Measurements from ENCODE around the gene GNG4. TPM values are rescaled to one million over a fixed set of nuclear protein-coding genes. Genes with fewer than 3 reads are reported as not detected.
"Not testable (repeated sequence)": the region's sequence is repeated elsewhere in the genome, so short reads cannot be mapped to it uniquely, and the experiment has no call there.

The GNG4 gene
- total and polyA plus RNA-seq, 8 donors: 1.1 to 3.2 (median 2.0) TPM; not detected in 2

GRCh38 chr1:235556807-235557206 is 92.8 kb downstream of the GNG4 start:
- H3K27me3 ChIP-seq: no peaks in the 10 kb centered on the region
- no peak for ATAC-seq
- H3K4me1 ChIP-seq: no peaks in the 10 kb centered on the region
- no peaks in the 10 kb centered on the region for H3K36me3 ChIP-seq
- no peak overlapping the region for H3K27ac ChIP-seq
- H3K9me3 ChIP-seq: no peaks in the 10 kb centered on the region
- no peak for DNase-seq
- intact Hi-C loops (cut with DNase I): no loop called here
- H3K4me3 ChIP-seq: no peak overlapping the region
- TF ChIP-seq CTCF (IDR thresholded peaks at IDR 0.05): no peak

GRCh38 chr1:235553112-235553551 is 96.5 kb downstream of the GNG4 start:
- no peak for ATAC-seq
- Histone ChIP-seq H3K27me3 (no peaks in the 10 kb centered on the region), H3K27ac (no peak overlapping the region), H3K9me3 (no peaks in the 10 kb centered on the region), H3K36me3 (no peaks in the 10 kb centered on the region), H3K4me3 (no peak overlapping the region), H3K4me1 (no peaks in the 10 kb centered on the region)
- no peak for DNase-seq
- intact Hi-C loops (cut with DNase I): no loop called here
- TF ChIP-seq CTCF (IDR thresholded peaks at IDR 0.05): no peak

GRCh38 chr1:235552146-235552716 is 97.4 kb downstream of the GNG4 start:
- no peak overlapping the region for H3K4me3 ChIP-seq
- intact Hi-C loops (cut with DNase I): no loop called here
- no peak for ATAC-seq

GRCh38 chr1:235549351-235550139 is 100.0 kb downstream of the GNG4 start:
- H3K36me3 ChIP-seq: no peaks in the 10 kb centered on the region
- H3K4me1 ChIP-seq: no peaks in the 10 kb centered on the region
- TF ChIP-seq CTCF (IDR thresholded peaks at IDR 0.05): no peak
- no peak overlapping the region for H3K4me3 ChIP-seq
- ATAC-seq (no peak), DNase-seq (no peak)
- H3K27me3 ChIP-seq: peaks cover 0 to 4% of the 10 kb centered on the region in 2 donors
- no peak overlapping the region for H3K27ac ChIP-seq
- intact Hi-C loops (cut with DNase I): no loop called here
- H3K9me3 ChIP-seq: no peaks in the 10 kb centered on the region

More at GRCh38 chr1:235552146-235552716, 97.4 kb downstream of the GNG4 start:
- Histone ChIP-seq H3K4me1 (no peaks in the 10 kb centered on the region), H3K36me3 (no peaks in the 10 kb centered on the region), H3K9me3 (no peaks in the 10 kb centered on the region), H3K27me3 (no peaks in the 10 kb centered on the region), H3K27ac (no peak overlapping the region)
- TF ChIP-seq CTCF (IDR thresholded peaks at IDR 0.05): no peak
- DNase-seq: no peak

- H3K27ac ChIP-seq; ATAC-seq; H3K4me1 ChIP-seq; H3K4me3 ChIP-seq; H3K27me3 ChIP-seq; intact Hi-C loops (cut with DNase I); DNase-seq; H3K36me3 ChIP-seq; H3K9me3 ChIP-seq: not testable (repeated sequence)
These were observed 103.0 kb downstream of the GNG4 start for GRCh38 chr1:235546369-235547155.

All from left lung (tissue), 10 donors.